ENCODE data around the gene NXNL2.

NXNL2 gene

DNA sequence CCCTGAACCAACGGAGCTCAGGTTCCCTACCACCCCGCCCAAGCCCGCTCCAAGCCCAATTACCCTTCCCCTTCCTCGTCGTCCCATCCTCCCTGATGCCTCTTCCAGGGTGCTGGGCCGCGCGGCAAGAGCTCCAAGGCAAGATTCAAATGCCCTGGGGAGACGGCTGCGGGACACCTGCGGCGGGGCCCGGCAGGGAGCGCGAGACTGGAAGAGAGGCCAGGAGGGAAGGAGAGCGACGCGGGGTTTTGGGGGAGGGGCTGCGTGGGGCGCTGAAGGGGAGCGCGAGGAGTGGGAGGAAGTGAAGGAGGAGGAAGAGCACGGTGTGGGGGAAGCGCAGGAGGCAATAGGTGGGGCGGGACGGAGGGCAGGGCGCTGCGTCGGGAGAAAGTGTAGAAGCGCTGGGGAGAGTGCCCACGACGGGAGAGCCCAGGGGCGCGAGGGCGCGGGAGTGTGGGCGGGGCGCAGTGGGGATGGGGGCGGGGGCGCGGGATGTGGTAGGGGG is 975 bp upstream of the NXNL2 start:
- DNase-seq, result no peak

DNA sequence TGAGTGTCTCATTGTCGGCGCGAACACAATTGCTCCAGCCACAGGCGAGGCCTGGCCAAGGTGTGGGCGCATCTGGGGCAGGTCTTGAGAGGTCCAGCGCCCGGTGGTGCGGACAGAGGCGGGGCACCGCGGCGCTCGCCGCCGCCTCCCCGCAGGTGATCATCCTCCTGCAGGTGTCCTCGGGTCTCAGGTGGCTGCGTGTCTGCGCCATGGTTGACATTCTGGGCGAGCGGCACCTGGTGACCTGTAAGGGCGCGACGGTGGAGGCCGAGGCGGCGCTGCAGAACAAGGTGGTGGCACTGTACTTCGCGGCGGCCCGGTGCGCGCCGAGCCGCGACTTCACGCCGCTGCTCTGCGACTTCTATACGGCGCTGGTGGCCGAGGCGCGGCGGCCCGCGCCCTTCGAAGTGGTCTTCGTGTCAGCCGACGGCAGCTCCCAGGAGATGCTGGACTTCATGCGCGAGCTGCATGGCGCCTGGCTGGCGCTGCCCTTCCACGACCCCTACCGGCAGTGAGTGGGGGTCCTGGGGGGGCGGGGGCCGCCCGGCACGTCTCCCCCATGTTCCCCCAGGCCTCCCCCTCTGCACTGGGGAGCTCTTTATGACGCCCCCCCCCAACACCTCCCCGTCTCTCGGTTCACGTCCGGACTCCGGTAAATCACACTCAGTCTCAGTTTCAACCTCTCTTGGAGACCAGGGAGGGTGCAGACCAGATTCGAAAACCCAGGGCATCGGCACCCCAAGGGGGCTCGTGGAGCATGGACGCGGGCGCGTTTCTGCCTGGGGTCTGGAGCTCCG is 446 bp downstream of the NXNL2 start:
- no peak for DNase-seq

- DNase-seq, result no peak
Measured at GRCh38 chr9:88536023-88536324, 996 bp downstream of the NXNL2 start.

GRCh38 chr9:88536951-88537760 is 2.2 kb downstream of the NXNL2 start:
- no peak for DNase-seq

DNA sequence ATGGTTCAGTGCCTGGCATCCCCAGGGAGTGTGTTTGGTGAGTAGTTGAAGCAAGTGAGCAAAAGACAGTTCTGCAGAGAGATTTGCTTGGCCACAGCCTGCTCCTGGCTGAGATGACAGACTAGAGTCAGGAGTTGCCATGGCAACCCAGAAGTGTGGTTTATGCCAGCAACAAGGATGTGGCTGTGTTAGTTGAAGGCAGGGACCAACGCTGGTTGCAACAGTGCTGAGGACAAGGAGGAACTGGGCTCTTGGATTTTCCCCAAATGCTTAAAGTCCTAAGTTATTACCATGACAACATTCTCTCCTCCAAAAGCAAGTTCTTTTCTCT is 2.7 kb downstream of the NXNL2 start:
- peak; percentile 42 for DNase-seq

DNA sequence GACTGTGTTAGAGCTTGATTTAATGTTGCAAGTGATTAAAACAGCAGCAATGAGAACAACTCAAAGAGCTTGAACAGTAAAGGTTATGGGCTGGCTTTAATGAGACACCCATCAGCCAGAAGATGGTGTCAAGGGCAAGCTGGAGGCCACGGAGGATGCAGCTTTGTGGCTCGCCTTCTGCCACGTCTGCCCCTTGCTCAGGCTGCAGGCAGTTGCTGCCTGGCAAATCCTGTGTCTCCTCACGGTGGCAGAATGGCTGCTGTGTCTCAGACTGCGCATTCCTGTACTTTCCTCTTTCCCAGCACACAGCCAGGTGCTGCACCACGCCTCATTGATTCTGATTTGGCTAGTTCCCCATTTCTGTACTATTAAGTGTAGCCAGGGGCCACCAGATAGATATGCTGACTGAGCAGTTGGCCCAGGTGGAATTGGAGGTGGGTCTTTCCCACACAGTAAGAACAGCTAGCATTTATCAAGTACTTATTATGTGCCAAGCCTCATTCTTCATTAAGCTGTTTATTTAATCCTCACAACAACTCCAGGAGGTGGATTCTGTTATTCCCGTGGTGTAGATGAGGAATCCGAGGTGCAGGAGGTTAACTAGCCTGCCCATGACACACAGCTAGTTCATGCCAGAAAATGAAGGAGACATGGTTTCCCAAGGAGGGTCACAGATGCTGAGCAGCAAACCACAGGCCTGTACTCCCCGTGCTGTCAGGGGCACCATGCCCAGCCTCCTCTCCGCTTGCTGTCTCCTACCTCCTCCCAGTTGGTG is 3.5 kb downstream of the NXNL2 start:
- DNase-seq, result no peak

- no peak for DNase-seq
Measured at GRCh38 chr9:88539246-88539645, 4.3 kb downstream of the NXNL2 start.

DNA sequence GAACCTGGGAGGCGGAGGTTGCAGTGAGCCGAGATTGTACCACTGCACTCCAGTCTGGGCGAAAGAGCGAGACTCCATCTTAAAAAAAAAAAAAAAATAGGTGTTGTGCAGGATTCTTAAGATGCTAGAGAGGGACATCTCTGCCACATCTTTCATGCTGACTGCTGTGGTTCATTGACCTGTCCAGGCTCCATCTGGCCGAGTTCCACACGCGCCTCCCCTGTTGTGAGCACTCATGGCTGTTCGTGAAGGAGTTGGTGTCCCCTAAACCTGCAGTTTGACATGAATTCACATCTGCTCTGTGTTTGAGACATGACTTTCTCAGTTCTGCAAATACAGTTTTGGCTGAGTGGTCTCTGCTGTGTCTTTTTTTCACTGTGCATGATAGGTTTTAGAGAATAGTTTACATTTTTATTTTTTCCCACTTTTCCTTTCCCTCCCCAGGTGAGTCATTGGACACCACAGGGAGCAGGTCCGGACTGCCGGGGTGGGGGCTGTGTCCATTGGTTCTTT is 5.3 kb downstream of the NXNL2 start:
- DNase-seq, result no peak

DNA sequence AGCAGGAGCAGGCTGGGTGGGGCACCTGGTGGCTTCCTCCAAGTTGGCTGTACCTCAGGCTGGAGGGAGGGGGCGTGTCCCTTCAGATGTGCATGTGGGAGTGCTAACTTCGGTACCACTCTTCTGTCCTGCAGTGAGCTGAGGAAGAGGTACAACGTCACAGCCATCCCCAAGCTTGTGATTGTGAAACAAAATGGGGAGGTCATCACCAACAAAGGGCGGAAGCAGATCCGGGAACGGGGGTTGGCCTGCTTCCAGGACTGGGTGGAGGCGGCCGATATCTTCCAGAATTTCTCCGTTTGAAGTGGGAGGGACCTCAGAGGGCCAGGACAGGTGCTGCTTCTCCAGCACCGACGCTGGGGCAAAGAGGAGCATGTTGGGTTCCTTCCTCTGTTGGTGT is 9.3 kb downstream of the NXNL2 start:
- DNase-seq, result no peak

DNA sequence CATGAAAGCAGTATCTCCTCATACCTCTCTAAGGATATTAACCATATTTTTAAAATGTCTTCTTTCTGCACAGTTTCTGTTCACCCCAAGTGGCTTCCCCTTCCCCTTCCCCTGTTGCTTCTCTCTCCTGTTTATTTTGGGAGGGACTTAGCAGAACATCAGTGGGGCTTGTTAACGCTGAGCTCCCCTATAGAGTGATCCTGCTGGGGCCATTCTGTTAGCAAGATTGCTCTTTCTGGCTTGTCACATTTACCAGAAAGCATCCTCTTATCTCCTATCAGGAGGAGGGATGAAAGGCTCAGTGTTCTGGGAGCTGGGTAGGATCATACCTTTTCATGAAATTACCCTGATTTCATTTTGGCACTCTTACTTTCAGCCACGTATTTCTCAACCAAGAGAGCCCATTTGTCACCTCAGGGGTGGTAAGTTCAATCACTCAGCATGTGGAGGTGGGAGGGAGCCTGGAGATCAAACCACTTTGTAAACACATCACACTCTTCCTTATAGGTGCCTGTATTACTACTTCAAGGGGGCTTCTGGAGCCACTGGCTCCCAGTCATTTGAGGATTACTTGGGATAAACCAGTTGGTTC is 16.7 kb downstream of the NXNL2 start:
- DNase-seq, result no peak

GRCh38 chr9:88553350-88553749 is 18.4 kb downstream of the NXNL2 start:
- DNase-seq, result no peak

DNA sequence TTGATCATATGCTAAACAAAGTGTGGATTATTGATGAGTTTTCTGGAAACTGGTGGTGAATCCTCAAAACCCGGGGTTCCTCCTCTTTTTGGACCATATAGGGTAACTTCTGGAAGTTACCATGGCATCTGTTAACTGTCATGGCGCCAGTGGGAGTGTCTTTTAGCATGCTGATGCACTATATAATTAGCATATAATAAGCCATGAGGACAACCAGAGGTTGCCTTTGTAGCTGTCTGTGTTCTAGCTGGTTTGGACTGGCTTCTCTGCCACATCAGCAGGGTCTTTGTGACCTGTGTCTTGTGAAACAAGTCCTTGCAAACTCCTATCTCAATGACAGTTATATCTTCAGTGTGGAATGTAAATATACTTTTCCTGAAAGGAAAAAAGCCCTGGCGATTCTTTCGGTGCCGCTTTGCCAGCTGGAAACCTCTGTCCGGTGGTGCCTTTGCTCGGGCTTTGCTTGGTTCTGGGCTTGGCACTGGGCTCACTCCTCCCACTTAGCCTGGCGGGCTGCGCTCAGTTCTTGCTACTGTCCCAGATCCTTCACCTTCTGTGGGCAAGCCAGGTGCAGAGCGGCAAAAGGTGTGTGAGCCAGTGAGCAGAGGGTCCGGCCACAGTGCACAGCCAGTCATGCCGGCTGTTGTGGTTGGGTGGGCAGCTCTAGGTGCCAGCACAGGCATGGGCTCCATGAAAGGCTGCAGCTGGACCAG is 20.4 kb downstream of the NXNL2 start:
- no peak for DNase-seq

- no peak for DNase-seq
Measured at GRCh38 chr9:88559661-88560060, 24.7 kb downstream of the NXNL2 start.

DNA sequence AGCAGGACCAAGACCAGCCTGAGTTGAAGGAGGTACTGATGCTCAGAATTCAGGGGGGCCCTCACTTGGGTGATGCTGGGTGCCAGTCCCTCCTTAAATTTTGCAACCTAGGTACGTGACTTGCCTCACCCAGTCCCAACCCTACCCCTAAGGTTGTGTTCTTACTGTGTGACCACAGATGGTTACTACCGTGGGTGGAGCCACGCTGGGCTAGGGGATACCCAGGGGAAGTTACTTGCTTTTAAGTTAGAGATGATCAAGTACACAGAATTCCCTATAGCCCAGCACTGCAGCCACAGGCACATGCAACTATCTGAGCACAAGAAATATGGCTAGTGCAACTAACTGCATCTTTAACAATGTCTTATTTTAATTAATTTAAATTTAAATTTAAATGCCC is 32.9 kb downstream of the NXNL2 start:
- no peak for DNase-seq

- no peak for DNase-seq
Measured at GRCh38 chr9:88571419-88571818, 36.4 kb downstream of the NXNL2 start.

DNA sequence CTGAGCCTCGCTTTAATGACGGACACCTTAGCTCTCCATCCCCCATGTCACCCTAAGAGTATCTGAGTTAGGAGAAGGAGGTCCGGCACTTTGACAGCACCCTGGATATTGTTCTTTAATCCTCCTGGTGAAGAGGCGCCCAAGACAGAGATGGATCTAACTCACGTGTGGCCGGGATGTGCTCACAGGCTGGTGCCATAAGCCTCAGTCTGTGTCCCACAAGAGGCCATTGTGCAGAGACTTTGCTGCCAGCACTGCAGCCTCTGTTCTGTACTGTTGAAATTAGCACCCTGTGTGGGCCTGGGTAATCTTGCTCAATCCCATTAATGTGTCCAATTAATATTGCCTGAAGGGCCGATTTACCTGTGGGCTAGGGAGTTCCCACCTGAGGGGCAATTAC is 37.7 kb downstream of the NXNL2 start:
- DNase-seq, result no peak

GRCh38 chr9:88574953-88575352 is 40.0 kb downstream of the NXNL2 start:
- DNase-seq, result no peak

GRCh38 chr9:88577256-88578120 is 42.5 kb downstream of the NXNL2 start:
- no peak for DNase-seq

- peak; percentile 47 for DNase-seq
Measured at GRCh38 chr9:88578121-88579049, 43.4 kb downstream of the NXNL2 start.

- no peak for DNase-seq
Measured at GRCh38 chr9:88579050-88579715, 44.2 kb downstream of the NXNL2 start.

All from CD4-positive, alpha-beta T cell treated with Interleukin-21 for 1 hour (primary cell).